Measurements from ENCODE around the gene GDPGP1.
"Not testable (repeated sequence)": the region's sequence is repeated elsewhere in the genome, so short reads cannot be mapped to it uniquely, and the experiment has no call there.

GDPGP1 gene

DNA sequence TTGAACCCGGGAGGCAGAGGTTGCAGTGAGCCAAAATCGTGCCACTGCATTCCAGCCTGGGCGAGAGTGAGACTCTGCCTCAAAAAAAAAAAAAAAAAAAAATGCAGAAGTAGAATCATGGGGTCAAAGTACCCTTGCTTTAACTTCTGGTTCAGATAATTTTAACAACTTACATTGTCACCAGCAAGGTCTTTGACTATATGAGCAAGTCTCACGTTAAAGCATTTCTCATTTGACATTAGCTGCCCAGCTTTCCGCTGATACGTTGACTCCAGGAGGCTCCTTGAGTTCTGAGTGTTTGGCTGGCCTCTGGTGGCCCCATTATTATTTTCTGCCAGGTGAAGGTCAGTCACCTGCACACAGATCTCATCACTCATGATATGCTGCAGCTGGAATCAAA lies 47.6 kb downstream of the GDPGP1 start:
- not testable (repeated sequence) for H3K4me3 ChIP-seq (ENCODE audit: low read length); DNase-seq (ENCODE audit: low read depth, low spot score)

DNA sequence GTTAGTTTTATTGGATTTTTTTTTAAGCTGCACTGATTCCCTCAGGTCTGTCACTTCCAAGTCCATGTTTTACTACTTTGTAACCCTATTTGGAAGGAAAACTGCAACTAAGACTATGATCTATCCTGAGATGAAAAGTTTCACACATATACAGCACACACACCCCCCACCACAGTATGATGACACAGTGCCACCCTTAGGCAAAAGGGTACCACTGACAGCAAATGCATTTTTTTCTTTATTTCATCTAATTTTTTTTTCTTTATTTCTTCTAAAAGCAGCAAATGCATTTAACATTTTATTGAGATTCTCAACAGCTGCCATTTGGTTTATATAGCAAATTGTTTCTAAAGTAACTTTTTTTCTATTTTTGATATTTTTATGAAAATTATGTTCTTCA lies 52.7 kb downstream of the GDPGP1 start:
- no peak overlapping the region for H3K4me3 ChIP-seq (ENCODE audit: low read length)
- peak; percentile 48 for DNase-seq (ENCODE audit: low read depth, low spot score)

DNA sequence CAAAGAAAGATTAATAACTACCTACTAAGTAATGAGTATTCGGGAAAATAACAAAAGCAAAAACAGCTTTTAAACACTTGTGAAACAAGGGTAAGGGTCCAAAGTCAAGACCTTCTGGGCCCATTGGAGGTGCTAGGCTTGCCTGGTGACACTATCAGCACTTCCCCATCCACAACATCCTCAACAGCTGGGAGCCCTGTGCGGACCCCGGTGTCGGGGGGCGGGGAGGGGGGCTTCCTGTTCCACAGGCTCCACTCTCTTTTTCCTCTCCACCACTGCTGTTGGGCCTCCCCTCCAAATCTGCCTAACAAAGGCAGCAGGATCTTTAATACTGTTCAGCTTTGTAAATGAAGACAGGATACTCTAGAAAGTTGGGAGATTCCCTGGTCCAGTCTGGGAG lies 53.1 kb downstream of the GDPGP1 start:
- no peak for DNase-seq (ENCODE audit: low read depth, low spot score)
- H3K4me3 ChIP-seq (ENCODE audit: low read length): no peak overlapping the region

DNA sequence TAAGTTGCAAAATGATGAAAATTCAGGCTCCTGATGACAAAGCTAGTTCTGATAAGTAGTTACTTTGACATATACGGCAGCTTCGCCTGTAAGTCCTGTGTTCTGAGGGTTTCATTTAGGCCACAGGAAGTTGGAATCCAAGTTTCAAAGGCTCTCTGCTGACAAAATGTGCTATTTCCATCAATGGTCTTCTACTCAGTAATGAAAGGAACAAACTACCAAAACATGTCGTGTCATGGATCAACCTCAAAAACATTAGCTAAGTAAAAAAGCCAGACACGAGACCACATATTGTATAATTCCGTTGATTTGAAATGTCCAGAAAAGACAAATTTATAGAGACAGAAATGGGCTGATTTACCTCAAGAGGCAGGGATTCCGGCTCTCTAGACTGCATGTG lies 53.9 kb downstream of the GDPGP1 start:
- no peak overlapping the region for H3K4me3 ChIP-seq (ENCODE audit: low read length)

DNA sequence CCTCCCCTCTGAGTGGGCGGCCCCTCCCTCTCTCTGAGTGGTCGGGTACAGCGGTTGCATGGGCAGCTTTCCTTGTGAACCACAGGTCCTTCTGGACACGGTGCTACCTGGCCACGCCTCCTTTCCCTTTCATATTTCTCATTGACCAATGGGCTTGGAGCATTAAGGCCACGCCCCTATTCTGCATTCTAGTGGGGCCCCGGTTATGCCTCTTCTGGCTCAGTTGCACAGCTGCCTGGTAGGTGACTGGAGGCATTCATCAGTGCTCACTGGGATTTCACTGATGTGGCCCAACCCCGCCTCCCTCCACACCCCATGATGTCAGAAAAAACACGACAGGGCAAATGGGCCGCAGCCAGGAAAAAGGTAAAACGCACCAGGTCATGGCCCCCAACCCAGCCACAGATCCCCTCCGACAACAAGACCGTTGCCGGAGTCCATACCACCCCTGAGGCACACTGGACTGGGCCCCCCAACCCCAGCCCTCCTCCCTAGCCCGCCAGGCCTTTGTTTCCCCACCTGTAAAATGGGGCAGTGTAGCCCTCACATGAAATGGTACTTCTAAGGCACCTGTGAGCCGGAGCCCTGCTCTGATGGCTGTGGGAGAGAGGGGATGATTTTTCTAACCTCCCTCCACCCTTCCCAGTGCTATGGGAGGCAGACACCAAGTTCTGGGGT lies 57.8 kb downstream of the GDPGP1 start:
- H3K4me3 ChIP-seq (ENCODE audit: low read length): no peak overlapping the region
- peak; percentile 31 for DNase-seq (ENCODE audit: low read depth, low spot score)

More for the DNA sequence above, 53.9 kb downstream of the GDPGP1 start:
- no peak for DNase-seq (ENCODE audit: low read depth, low spot score)

DNA sequence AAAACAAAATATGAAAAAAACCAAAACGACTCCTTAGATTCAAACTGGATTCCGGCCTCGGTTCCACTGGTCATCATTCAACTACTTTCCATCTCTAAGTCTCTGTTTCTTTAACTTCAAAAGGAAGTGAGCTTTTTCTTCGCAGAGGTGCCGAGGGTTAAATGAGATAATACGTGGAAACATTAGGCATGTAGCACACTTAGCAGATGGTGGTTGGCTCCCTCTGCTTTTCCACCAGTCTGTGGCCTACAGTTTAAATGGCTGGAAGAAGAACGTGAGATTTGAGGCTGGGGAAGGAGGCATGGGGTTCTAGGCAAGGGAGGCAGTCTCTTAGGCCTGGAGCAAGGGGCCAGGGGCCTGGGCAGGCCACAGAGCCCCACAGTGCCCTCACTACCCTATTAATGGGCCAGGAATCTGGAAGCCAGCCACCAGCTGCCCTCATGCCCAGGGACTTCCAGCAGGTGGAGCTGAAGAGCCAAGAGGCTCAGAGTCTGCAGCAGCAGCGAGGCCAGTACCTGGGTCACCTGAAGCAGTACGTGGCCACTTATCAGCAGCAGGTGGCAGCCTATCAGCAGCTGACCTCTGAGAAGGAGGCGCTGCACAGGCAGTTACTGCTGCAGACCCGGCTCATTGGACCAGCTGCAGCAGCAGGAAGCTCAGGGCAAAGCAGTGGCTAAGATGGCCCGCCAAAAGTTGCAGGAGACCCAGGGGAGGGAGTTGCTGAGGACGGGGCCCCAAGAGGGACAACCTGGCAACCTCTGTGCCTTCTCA lies 59.2 kb downstream of the GDPGP1 start:
- not testable (repeated sequence) for H3K4me3 ChIP-seq (ENCODE audit: low read length)
- DNase-seq (ENCODE audit: low read depth, low spot score): peak; percentile 28

DNA sequence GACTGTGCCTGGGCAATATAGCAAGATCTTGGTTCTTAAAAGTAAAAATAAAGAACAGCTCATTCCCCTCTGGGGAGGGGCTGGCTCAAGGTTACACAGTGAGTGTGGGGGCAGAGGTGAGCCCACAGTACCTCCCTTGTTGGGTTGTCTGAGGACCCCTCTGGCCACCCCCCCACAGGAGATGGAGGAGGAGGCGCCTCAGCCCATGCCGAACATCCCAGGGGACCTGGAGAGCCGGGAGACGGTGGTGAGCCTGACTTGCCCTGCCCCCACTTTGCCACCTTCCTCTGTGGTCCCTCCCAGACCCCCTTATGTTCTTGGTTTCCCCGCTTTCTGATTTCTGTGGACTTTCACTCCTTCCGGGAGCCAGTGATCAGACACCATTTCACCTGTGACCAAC lies 60.1 kb downstream of the GDPGP1 start:
- no peak for DNase-seq (ENCODE audit: low read depth, low spot score)
- H3K4me3 ChIP-seq (ENCODE audit: low read length): no peak overlapping the region

DNA sequence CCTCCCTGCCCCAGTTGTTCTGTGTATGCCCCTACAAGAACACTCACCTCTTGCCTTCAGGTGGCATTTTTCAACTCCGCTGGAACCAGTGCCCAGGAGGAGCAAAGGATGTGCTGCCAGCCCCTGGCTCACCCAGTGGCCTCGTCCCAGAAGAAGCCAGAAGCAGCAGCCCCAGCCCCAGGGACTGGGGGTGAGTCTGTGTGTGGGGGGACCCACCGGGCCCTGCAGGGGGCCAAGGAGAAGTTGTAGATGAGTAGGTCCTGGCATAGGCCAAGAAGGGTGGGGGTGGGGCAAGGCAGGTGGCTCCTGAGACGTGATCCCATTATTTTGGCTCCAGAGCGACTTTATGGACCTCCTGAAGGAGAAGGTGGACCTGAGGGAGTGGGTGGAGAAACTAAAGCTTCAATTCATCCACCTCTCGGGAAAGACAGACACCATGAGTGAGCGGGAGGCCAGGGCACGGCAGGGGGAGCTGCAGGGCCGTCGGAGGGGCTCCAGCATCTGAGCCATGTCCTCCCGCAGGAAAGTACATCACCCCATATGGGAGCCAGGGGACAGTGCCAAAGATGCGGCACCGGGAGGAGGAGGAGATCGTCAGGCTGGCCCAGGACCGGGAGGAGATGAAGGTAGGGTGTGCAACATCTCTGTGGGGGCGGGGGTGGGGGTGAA lies 60.7 kb downstream of the GDPGP1 start:
- DNase-seq (ENCODE audit: low read depth, low spot score): no peak
- H3K4me3 ChIP-seq (ENCODE audit: low read length): no peak overlapping the region

DNA sequence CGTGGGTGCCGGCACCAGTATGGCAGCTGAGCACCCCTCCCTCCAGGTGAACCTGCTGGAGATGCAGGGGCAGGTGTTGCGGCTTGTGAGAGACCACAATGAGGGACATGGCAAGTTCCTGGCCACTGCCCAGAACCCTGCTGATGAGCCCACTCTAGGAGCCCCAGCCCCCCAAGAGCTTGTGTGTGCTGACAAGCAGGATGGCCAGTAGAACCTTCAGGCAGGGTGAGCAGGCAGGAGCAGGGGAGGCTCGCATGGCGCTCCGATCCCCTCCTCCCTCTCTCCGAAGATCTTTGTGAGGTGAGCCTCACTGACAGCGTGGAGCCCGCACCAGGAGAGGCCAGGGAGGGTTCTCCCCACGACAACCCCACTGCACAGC lies 61.2 kb downstream of the GDPGP1 start:
- H3K4me3 ChIP-seq (ENCODE audit: low read length): no peak overlapping the region
- no peak for DNase-seq (ENCODE audit: low read depth, low spot score)

Measured in Jurkat, Clone E6-1 (cell line).